HG03097 (cell line): ENCODE results near the gene POMGNT1.

ENCODE experiments used
- ATAC-seq: cut with Tn5 transposase; IDR thresholded peaks from one replicate; pipeline ENCODE4 v1.9.1; 2021; ENCODE audit not compliant: unreplicated experiment, low FRiP score

POMGNT1 gene

GRCh38 chr1:46183926-46184557, 14.2 kb downstream of the POMGNT1 start:
- ATAC-seq = no peak

GRCh38 chr1:46183079-46183847, 15.0 kb downstream of the POMGNT1 start:
- ATAC-seq = no peak

GRCh38 chr1:46181343-46182260, 16.6 kb downstream of the POMGNT1 start:
- no peak for ATAC-seq

GRCh38 chr1:46180082-46180616, 18.1 kb downstream of the POMGNT1 start:
- no peak for ATAC-seq

- no peak for ATAC-seq
Measured at GRCh38 chr1:46179138-46180081, 18.8 kb downstream of the POMGNT1 start.

- no peak for ATAC-seq
Measured at GRCh38 chr1:46176211-46176865, 21.9 kb downstream of the POMGNT1 start, which contains the start of gene P3R3URF. P3R3URF (minus strand) TSS chr1:46176488; CDS start chr1:46176471, 17 bp downstream.

GRCh38 chr1:46175243-46175642, 23.0 kb downstream of the POMGNT1 start:
- no peak for ATAC-seq

GRCh38 chr1:46174448-46175231, 23.6 kb downstream of the POMGNT1 start, which contains the start of gene TSPAN1:
TSPAN1 (plus strand) TSS chr1:46175087; CDS start chr1:46181108, 6,021 bp downstream.
- ATAC-seq = no peak

- no peak for ATAC-seq
Measured at GRCh38 chr1:46173361-46173856, 24.8 kb downstream of the POMGNT1 start.

- no peak for ATAC-seq
Measured at GRCh38 chr1:46172321-46172720, 25.9 kb downstream of the POMGNT1 start.

- ATAC-seq = no peak
Measured at GRCh38 chr1:46171871-46172270, 26.4 kb downstream of the POMGNT1 start.

GRCh38 chr1:46171351-46171750, 26.9 kb downstream of the POMGNT1 start:
- ATAC-seq = no peak

GRCh38 chr1:46169811-46170454, 28.3 kb downstream of the POMGNT1 start:
- ATAC-seq = no peak

- no peak for ATAC-seq
Measured at GRCh38 chr1:46168477-46168876, 29.8 kb downstream of the POMGNT1 start.

GRCh38 chr1:46166521-46167462, 31.4 kb downstream of the POMGNT1 start:
- ATAC-seq = no peak

GRCh38 chr1:46160212-46160611, 38.0 kb downstream of the POMGNT1 start:
- no peak for ATAC-seq
